PC-3 (cell line): ENCODE results near the gene S100A14. TPM values are rescaled to one million over a fixed set of nuclear protein-coding genes. Genes with fewer than 3 reads are reported as not detected.

ENCODE experiments used
- ATAC-seq: fragments of 200-7000 bp; cut with Tn5 transposase; 2 replicates; pipeline ENCODE4 v1.9.1; 2020; ENCODE audit warnings: mild to moderate bottlenecking, moderate library complexity
- BruUV-seq: library from RNA; stranded (reverse); fragments of 400-500 nt; replicated peaks from 2 replicates; lab custom pipeline; 2021; lab: Mats Ljungman, UMichigan
- CTCF ChIA-PET: fragments of 300-600 bp; sonication (Branson Sonifier 250); formaldehyde crosslinking; loops from one replicate; lab custom pipeline; 2022; ENCODE audit warnings: antibody characterized with exemption; lab: Charles Lee
- POLR2A ChIA-PET: fragments of 300-600 bp; sonication (Branson Sonifier 250); formaldehyde crosslinking; loops from one replicate; lab custom pipeline; 2022; ENCODE audit warnings: antibody characterized with exemption; ENCODE audit not compliant: unreplicated experiment; lab: Charles Lee
- DNase-seq: peaks from one replicate; pipeline ENCODE4 v3.0.0-alpha.2; 2015
- H2AFZ ChIP-seq: fragments of 300-600 bp; sonication (generic); 2 replicates; pipeline ENCODE4 v1.6.0; 2016; ENCODE audit warnings: antibody characterized with exemption, low read length
- H3F3A ChIP-seq: fragments of 300-600 bp; sonication (generic); one replicate; pipeline ENCODE4 v1.6.0; 2017; ENCODE audit warnings: antibody characterized with exemption, low read length, control low read depth, mild to moderate bottlenecking; ENCODE audit not compliant: unreplicated experiment
- H3K27ac ChIP-seq: fragments of 300-600 bp; sonication (generic); 2 replicates; pipeline ENCODE4 v1.5.1; 2016; ENCODE audit warnings: mild to moderate bottlenecking, low read length
- H3K27me3 ChIP-seq: fragments of 300-600 bp; sonication (generic); 2 replicates; pipeline ENCODE4 v1.6.1; 2016; ENCODE audit warnings: low read length, mixed read lengths
- H3K36me3 ChIP-seq: fragments of 300-600 bp; sonication (generic); 2 replicates; pipeline ENCODE4 v1.6.1; 2016; ENCODE audit warnings: low read depth, mixed run types, low read length, mixed read lengths
- H3K4me1 ChIP-seq: fragments of 300-600 bp; sonication (generic); 2 replicates; pipeline ENCODE4 v1.5.1; 2016; ENCODE audit warnings: low read length; ENCODE audit not compliant: insufficient read depth
- H3K4me2 ChIP-seq: fragments of 300-600 bp; sonication (generic); 2 replicates; pipeline ENCODE4 v1.6.0; 2016; ENCODE audit warnings: low read length
- H3K4me3 ChIP-seq: fragments of 300-600 bp; sonication (generic); 2 replicates; pipeline ENCODE4 v1.5.1; 2016; ENCODE audit warnings: mild to moderate bottlenecking, low read length, mixed read lengths
- H3K79me2 ChIP-seq: fragments of 300-600 bp; sonication (generic); 2 replicates; pipeline ENCODE4 v1.6.1; 2017; ENCODE audit warnings: low read length, mixed read lengths
- H3K9ac ChIP-seq: fragments of 300-600 bp; sonication (generic); 2 replicates; pipeline ENCODE4 v1.6.0; 2016; ENCODE audit warnings: mild to moderate bottlenecking, low read length
- H3K9me2 ChIP-seq: fragments of 300-600 bp; sonication (generic); replicated peaks from 2 replicates; pipeline ENCODE4 v1.6.1; 2016; ENCODE audit warnings: mixed run types, low read length, mixed read lengths
- H3K9me3 ChIP-seq: fragments of 300-600 bp; sonication (generic); 2 replicates; pipeline ENCODE4 v1.6.1; 2016; ENCODE audit warnings: low read length, mixed read lengths
- H4K20me1 ChIP-seq: fragments of 300-600 bp; sonication (generic); 2 replicates; pipeline ENCODE4 v1.6.1; 2016; ENCODE audit warnings: low read length, mixed read lengths
- CTCF ChIP-seq: fragments of 300-600 bp; sonication (generic); conservative IDR thresholded peaks from 2 replicates; pipeline ENCODE4 v1.5.1; 2017; ENCODE audit warnings: antibody characterized with exemption, low read depth, mild to moderate bottlenecking, low read length
- EZH2 ChIP-seq: fragments of 300-600 bp; sonication (generic); IDR thresholded peaks from one replicate; pipeline ENCODE4 v1.6.1; 2017; ENCODE audit warnings: antibody characterized with exemption, mild to moderate bottlenecking, low read length; ENCODE audit not compliant: unreplicated experiment
- EZH2phosphoT487 ChIP-seq: fragments of 300-600 bp; sonication (generic); IDR thresholded peaks from 2 replicates; pipeline ENCODE4 v1.6.1; 2018; ENCODE audit warnings: mild to moderate bottlenecking, antibody characterized with exemption, low read length, borderline replicate concordance
- intact Hi-C: fragments of 100-400 bp; cut with micrococcal nuclease; formaldehyde crosslinking; loops from 2 replicates; pipeline ENCODE4 v1.9.0; 2023
- total RNA-seq: library from RNA; depleted of rRNA; stranded (reverse); fragments of >200 nt; gene quantifications from 2 replicates; pipeline ENCODE4 v1.2.3, GENCODE V29; 2014

The S100A14 gene
- total RNA-seq, 1 experiment from 2014 or later = 462 TPM

DNA sequence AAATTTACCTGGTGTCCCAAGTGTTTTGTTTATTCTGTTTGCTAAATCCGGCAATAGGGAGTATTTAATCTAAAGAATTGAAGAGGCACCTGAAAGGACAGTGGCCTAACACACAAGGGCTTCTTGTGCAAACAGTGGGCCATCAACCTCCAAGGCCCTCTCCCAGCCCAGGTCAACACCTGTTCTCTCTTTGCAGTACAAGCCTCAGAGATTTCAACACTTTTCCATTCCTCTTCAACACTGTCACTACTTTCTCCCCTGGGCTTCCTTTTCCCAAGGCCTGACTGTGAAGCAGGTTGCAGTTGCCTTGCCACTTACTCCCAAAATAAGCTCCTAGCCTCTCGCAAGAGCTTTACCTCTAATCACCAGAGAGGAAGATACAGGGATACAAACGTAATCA, 39.2 kb upstream of the S100A14 start:
- no peaks in the 10 kb centered on the region for H4K20me1 ChIP-seq
- H3K9ac ChIP-seq = no peak overlapping the region
- BruUV-seq = no TSS peak
- no peaks in the 10 kb centered on the region for H3K9me2 ChIP-seq
- H3K9me3 ChIP-seq = no peaks in the 10 kb centered on the region
- ATAC-seq (no peak), DNase-seq (no peak)
- no peak overlapping the region for H3K4me2 ChIP-seq
- CTCF ChIA-PET = no interaction called here
- H3K4me1 ChIP-seq = peaks cover 23% of the 10 kb centered on the region
- H2AFZ ChIP-seq = no peak overlapping the region
- no peaks in the 10 kb centered on the region for H3F3A ChIP-seq
- H3K36me3 ChIP-seq = no peaks in the 10 kb centered on the region
- TF ChIP-seq CTCF (no peak), EZH2phosphoT487 (no peak), EZH2 (no peak)
- H3K27me3 ChIP-seq = no peaks in the 10 kb centered on the region
- no peak overlapping the region for H3K27ac ChIP-seq
- peaks cover 13% of the 10 kb centered on the region for H3K79me2 ChIP-seq
- POLR2A ChIA-PET = interaction anchor here (0.6 kb wide), 1 partner anchor 29 kb away, joined by 4 read pairs; no protein-coding TSS in a partner anchor
- H3K4me3 ChIP-seq = no peak overlapping the region
- intact Hi-C loops = no loop called here

GRCh38 chr1:153652805-153653500, 36.8 kb upstream of the S100A14 start:
- H3K4me2 ChIP-seq = peak overlapping the region; percentile 18; the same call in 1 of the 2 replicates
- BruUV-seq = no TSS peak

More at GRCh38 chr1:153652805-153653500, 36.8 kb upstream of the S100A14 start:
- no peak for TF ChIP-seq EZH2phosphoT487
- no peak for TF ChIP-seq EZH2
- no peak for TF ChIP-seq CTCF
- H3K36me3 ChIP-seq = no peaks in the 10 kb centered on the region
- H3K27ac ChIP-seq = no peak overlapping the region
- peaks cover 16% of the 10 kb centered on the region for H3K4me1 ChIP-seq
- intact Hi-C loops = no loop called here
- H2AFZ ChIP-seq = no peak overlapping the region
- no peak overlapping the region for H3K4me3 ChIP-seq
- H4K20me1 ChIP-seq = no peaks in the 10 kb centered on the region
- no peaks in the 10 kb centered on the region for H3F3A ChIP-seq
- ChIA-PET POLR2A (no interaction called here), CTCF (no interaction called here)
- peak; percentile 66 for DNase-seq
- no peaks in the 10 kb centered on the region for H3K79me2 ChIP-seq
- H3K9me3 ChIP-seq = no peaks in the 10 kb centered on the region
- no peak; the same call in 1 of the 2 replicates for ATAC-seq
- no peak overlapping the region for H3K9ac ChIP-seq
- no peaks in the 10 kb centered on the region for H3K27me3 ChIP-seq
- H3K9me2 ChIP-seq = no peaks in the 10 kb centered on the region
